Peyer's patch (tissue), 4 donors: Measurements from ENCODE around the gene ZNF587.
"Not testable (repeated sequence)": the region's sequence is repeated elsewhere in the genome, so short reads cannot be mapped to it uniquely, and the experiment has no call there.

Source experiments
- CTCF ChIP-seq, 6 experiments: fragments of 450-650 bp in 4 of 6; fragments of 200-600 bp in 2 of 6; sonication (generic) in 1 of 6; IDR thresholded peaks; one replicate each; pipeline ENCODE4 v1.5.1; 2017 to 2019; ENCODE audit warnings: antibody characterized with exemption in 6 of 6, mild to moderate bottlenecking in 3 of 6, moderate library complexity in 1 of 6
- POLR2A ChIP-seq, 2 donors: fragments of 450-650 bp; IDR thresholded peaks; one replicate each; pipeline ENCODE4 v1.5.1; 2017; ENCODE audit warnings: antibody characterized with exemption in 2 of 2, mild to moderate bottlenecking in 2 of 2, moderate library complexity in 2 of 2

- not testable (repeated sequence) for TF ChIP-seq CTCF, POLR2A (IDR thresholded peaks at IDR 0.05)
Observed at GRCh38 chr19:57823155-57823554, 26.5 kb upstream of the ZNF587 start.
